ENCODE results near the gene SNTG2.

SNTG2 gene

DNA sequence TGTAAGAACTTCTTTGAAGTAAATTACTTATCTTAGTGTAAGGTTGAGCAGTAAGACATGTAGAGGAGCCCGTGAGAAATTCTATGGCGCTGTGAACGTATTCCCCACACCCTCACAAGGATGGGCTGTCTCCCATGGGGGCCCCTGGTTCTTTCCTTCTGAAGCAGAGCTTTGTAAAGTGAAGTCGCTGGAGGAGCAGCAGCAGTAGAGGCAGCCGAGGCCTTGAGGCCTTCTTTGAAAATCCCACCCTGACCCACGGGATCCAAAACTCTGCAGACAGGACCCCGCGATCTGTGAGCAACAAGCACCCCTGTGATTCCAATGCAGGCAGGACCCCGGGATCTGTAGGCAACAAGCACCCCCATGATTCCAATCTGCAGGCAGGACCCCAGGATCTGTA is 23.8 kb upstream of the SNTG2 start:
- no peak for DNase-seq (ENCODE audit: low read depth)

DNA sequence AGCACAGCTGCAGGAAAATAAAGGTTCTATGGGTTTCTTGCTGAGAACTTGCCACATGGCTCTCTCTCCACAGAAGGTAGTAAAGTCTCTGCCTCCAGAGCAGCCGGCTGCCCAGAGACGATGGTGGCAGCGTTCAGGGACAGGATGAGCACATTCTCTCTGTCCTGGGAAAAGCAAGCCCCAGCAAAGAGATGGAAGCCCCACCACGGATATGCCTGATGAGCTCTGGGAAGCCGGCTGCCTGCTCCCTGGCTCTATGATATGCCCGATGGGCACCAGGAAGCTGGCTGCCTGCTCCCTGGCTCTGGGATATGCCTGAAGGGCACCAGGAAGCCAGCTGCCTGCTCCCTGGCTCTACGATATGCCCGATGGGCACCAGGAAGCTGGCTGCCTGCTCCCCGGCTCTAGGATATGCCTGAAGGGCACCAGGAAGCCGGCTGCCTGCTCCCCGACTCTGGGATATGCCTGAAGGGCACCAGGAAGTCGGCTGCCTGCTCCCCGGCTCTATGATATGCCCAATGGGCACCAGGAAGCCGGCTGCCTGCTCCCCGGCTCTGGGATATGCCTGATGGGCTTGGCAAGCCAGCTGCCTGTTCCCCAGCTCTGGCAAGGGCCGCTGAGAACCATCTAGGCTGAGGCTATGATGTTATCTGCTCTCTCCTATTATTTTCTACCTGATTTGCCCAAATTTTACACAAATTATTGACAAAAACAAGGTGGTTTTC is 21.5 kb upstream of the SNTG2 start:
- no peak for DNase-seq (ENCODE audit: low read depth)

DNA sequence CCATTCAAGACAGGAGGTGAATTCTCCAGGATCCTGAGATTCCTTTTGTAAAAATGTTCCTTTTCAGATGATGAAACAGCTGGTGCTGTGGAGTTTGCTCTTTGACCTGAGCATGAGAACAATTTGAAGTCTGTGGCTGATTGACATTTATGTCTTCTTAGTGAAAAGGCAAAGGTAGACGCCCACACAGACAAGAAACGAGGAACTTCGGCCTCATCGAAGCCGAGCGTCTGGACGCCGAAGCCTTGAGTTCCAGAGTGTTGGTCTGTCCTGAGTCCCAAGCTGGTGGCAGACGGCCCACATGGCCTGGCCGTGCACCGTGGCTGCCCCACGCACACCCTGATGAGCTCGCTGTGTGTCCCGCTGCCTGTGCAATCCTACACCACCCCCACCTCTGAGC is 20.7 kb upstream of the SNTG2 start:
- DNase-seq (ENCODE audit: low read depth), result no peak

DNA sequence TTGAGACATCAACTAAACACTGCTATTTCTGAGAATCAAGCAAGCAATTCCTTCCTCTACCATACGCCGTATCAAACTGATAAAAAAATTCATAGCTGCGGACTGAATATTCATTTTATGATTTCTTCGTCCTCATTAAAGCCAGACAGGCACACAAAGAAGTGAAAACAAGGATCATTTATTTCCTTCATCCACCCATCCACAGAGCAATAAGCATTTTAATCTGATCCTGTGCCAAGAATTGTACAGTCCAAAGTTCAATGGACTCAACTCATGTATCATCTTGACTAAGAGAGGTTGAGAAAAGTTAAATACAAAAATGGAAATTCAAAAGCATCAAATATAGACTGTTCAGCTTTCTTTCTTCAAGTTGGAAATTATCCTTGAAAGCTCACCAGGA is 19.7 kb upstream of the SNTG2 start:
- no peak for DNase-seq (ENCODE audit: low read depth)

DNA sequence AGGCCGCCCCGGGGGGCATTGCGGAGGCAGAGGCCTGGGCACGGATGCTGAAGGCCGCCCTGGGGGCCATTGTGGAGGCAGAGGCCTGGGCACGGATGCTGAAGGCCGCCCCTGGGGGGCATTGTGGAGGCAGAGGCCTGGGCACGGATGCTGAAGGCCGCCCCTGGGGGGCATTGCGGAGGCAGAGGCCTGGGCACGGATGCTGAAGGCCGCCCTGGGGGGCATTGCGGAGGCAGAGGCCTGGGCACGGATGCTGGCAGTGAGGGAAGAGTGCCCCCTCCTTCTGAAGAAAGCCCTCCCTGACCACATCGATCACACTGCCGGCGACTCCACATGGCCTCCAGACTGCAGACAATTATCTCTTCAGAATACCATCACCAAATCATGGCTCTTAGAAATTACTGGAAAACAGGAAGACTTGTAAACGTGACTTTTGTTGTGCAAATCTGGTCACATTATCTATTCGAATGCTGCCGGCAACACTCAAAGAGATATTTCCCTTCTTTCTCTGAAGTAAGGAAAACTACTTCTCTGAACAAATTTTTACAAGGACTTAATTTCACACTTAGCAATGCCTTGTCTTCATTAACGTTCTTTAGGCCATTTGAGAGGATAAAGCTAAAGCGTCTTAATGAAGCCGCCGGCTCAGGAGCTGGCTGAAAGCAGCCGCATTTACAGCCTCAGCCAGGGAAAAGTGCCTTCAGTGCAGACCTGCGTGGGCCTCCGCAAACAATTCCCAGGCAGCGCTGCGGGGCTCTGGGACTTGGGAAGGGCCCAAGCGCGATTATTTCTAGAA is 18.1 kb upstream of the SNTG2 start:
- DNase-seq (ENCODE audit: low read depth), result no peak

DNA sequence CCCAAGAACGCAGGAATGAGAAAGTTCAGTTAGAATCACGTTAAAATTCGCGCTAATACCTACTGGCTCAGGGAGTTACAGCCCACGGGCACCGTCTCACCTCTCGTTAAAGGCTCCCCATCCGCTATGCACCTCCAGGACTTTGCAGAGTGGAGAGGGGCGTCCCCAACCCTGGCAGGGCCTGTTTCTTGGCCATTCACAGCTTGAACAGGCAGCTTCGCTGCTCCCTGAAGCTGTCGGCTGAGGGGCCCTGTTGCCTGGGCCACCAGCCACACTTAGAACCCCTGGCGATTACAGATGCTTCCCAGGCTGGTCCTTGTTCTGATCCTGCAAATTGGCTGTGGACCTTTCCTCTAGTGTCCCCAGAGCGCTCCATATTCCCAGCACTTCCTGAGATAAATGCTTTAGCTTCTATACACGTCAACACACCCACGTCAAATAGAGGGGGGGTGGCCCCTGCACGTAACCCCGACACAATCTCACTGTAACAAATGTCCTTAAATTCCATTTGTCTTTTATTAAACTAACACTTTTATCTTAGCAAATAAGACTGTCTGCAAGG is 16.8 kb upstream of the SNTG2 start:
- DNase-seq (ENCODE audit: low read depth), result no peak

DNA sequence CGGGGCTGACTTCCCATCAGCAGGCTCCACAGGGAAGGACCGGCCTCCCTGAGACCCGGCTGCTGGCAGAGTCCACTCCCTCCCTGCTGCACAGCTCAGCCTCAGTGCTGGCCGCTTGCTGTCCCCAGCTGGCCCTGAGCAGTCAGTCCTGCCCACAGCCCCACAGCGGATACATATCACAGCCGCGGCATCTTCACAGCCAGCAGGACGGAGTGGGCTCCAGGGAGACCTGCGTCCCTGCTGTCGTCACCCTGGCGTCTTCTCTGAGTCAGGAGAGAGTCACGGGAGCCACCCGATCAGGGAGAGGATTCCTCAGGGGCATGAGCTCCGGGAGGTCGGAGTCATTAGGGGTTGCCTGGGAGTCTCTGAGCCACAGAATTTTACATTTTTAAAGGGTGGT is 13.1 kb upstream of the SNTG2 start:
- no peak for DNase-seq (ENCODE audit: low read depth)

DNA sequence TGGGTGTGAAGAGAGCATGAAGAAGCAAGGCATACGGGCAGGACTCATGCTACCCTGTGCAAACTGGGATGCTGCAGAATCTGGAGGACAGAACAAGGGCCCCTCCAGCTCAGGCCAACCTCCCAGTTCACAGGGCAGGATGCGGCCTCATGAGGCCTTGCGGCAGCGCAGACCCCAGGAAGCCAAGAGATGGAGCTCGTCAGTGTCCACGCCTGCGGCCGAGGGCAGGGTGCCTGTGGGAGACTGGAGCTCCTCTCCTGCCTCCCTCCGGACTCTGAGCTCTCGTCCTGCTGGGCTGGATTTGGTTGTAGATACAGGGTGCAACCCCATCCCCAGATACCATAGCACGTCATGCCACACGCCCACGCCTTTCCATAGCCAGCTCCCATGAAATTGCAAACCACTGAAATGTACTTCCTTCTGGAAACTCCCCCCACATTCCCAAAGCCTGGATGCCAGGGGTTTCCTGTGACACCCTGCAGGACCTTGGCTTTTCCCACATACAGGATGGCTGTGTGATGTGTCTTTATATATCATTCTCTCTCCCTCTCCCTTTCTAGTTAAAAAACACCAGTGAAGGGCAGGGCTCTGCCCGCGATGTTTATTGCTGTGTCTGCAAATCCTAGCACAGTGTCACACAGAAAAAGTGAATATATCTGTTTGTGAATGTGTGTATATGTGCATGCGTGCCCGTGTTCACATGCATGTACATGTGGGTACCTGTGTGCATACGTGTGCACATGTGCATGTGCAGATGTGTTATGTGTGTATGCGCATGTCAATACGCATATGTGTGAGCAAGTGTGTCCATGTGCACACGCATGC is 12.3 kb upstream of the SNTG2 start:
- no peak for DNase-seq (ENCODE audit: low read depth)

DNA sequence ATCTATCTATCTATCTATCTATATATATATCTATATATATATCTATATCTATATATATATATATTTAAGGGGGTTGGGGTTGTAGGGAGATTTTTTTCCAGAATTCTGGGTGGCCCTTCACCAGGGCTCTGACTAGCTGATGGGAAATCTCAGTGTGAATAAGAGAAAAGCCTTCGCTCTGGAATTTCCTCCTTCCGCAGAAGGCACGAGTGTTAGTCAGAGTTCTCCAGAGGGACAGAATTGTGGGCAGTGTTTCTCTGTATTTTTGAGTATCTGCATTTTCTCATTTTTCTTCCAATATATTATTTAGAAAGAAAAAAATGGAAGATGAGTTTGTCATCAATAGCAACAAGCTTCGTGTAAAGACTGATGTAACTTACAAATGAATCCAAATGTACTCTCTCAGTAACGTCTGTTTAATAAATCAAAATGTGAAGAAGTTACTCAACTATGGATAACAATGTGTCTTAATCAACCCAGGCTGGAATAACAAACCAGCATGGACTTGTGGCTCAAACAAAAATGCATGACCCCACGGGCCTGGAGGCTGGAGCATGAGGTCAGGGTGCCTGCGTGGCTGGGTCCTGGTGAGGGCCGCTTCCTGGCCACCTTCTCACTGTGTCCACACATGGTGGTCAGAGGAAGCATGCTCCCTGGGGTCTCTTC is 10.6 kb upstream of the SNTG2 start:
- no peak for DNase-seq (ENCODE audit: low read depth)

DNA sequence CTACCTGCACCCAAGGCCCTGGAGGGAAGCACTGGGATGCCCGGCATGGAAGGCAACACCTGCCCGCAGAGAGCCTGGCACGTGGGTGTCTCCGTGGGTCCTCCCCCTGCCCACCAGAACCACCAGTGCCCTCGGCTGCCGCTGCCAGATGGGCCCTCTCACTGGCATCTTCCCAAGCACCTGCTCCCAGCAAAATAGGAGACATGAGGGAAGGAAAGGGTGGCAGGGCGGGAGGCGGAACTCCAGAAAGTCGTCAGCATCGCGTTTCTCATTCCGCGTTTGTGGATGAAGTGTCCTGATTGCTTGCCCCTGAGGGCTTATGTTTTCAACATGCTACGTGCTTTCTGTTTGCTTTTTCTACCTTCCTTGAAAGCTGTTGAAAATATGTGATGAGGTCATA is 8.8 kb upstream of the SNTG2 start:
- DNase-seq (ENCODE audit: low read depth), result no peak

DNA sequence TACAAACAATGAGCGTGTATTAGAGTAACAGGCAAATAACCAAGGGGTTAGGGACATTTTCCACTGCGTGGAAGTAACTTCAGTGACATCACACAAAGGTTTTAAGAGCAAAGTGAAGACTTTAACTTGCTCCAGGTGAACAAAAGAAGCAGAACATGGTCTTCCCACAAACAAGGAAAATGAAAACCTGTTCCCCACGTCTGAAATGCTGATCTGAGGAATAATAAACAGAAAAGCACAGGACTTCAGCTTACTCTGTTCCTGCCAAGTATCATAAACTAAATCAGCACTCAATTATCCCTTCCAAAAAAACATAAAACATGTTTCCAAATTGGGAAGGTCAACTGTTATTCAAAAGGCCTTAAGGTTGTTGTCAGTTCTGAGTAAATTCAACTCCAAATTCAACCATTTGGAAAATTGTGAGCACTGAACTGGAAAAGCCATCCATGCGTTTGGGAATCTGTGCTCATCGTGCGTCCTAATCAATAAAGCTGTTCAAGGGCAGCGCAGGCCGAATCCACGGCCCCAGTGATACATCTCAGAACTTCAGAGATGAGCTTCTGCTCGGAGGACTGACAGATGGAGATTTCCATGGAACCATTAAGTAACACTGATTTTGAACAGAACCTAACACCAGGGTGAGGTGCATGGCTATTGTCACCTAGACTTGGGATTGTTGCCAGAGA is 7.7 kb upstream of the SNTG2 start:
- no peak for DNase-seq (ENCODE audit: low read depth)

DNA sequence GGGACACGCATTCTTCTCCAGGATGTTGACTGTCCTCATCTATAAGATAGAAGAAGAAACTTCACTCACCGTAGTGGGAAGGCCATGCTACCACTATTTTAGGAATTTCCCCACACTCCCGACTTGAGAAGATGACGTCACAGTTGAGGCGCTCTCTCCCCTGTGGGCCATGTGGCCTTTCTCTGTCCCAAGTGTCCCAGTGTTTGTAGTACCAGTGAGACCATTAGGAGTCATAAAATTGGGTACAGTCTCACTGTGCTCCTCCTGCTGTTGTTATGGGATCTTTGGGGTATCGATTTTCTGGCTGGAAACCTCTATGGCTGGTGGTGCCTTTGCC is 7.2 kb upstream of the SNTG2 start:
- no peak for DNase-seq (ENCODE audit: low read depth)

DNA sequence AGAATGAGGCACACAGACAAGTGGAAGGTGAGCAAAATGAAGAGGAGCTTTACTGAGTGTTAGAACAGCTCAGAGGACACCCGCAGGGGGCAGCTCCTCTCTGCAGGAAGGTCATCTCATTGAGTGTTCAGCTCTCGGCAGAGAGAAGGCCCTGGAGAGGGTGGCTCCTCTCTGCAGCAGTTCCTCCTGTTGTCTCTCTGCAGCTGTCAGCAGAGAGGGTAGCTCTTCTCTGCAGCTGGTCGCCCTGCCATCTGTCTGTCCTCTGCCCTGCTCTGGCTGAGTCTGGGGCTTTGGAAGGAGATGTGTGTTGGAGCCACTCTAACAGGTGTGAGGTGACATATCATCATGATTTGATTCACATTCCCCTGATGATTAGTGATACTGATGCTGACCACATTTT is 6.8 kb upstream of the SNTG2 start:
- DNase-seq (ENCODE audit: low read depth), result no peak

DNA sequence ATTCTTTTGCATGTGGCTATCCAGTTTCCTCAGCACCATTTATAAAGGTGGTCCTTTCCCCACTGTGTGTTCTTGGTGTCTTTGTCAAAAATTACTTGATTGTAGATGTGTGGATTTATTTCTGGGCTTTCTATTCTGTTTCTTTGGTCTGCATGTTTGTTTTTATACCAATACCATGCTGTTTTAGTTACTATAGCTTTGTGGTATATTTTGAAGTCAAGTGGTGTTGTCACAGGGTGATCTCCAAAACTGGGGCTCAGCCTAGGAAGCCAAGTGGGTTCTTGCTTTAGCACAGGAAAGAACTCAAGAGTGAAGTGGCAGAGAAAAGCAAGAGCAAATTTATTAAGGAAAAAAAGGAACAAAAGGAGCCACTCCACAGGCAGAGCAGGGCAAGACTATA is 6.0 kb upstream of the SNTG2 start:
- DNase-seq (ENCODE audit: low read depth), result no peak

DNA sequence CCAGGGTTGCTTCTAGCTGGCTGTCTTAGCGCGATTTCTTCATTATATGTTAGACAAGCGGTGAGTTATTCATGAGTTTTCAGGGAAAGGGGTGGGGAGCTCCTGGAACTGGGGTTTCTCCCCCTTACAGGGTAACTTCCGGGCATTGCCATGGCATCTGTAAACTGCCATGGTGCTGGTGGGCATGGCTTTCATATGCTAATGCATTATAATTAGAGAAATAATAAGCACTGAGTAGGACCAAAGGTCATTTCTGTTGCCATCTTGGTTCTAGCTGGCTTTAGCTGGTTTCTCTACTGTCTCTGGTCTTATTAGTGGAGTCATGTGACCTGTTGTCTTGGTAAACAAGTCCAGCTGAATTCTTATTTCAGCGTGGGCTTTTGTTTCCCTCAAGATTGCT is 5.5 kb upstream of the SNTG2 start:
- DNase-seq (ENCODE audit: low read depth), result no peak

DNA sequence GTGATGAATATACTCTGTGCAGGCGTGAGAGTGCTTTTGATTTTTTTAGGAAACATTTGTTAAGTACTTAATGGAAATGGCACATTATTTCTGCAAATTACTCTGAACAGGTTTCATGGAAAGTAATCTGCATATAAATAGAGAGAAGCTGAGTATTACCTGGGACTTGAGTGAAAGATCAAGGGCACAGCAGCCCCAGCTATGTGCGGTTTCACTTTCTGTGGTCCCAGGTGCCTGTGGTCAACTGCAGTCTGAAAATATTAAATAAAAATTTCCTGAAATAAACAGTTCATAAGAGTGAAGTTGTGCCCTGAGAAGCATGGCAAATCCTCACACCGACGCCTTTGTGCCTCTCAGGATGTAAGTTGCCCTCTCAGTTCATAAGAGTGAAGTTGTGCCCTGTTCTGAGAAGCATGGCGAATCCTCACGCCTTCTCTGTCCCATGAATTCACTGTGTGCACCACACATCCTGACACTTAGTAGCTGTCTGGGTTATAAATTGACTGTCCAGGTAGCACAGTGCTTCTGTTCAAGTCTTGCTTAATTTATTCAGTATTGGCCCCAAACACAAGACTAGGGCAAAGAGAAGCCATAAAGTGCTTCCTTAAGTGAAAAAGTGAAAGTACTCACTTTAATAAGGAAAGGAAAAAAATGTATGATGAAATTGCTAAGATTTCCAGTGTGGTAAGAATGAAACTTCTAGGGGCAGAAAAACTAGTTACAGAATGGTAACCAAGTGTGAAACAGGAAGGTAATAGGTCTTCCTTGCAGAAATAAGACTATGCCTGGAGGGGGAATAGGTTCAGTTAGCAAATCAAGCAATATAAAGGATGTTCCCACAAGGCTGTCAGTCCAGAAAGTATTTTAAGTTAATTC is 4.3 kb upstream of the SNTG2 start:
- DNase-seq (ENCODE audit: low read depth), result no peak

DNA sequence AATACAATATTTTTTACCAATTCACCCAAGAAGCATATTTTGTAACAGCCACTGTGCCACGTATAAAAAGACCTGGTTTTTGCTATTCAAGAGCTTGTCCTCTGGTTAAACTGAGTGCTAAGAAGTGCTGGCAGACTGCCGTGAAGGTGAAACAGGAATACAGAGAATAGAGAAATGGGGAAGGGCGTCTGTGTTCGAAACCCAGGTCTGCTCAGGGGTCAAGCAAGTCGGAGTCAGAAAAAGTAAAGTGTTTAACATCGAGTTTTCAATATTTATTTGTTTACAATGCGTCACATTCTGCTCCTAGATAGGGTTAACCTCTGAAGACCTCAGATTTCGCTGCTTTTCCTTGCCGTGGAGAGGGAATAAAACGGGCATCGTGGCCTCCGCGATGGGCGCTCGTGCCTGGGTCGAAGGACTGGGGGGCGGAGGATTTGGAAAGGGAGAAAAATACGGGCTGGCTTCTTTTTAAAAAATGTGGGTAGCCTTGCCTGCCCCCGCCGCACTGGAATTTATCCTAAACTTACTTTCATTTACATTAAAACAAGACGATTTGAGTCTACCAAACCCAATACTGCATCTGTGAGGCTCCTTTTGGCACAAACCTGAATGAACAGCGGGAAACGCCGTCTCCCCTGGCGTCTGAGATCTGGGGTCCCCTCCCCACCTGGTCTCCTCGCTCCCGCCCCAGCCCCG is 1.1 kb upstream of the SNTG2 start:
- DNase-seq (ENCODE audit: low read depth), result no peak

DNA sequence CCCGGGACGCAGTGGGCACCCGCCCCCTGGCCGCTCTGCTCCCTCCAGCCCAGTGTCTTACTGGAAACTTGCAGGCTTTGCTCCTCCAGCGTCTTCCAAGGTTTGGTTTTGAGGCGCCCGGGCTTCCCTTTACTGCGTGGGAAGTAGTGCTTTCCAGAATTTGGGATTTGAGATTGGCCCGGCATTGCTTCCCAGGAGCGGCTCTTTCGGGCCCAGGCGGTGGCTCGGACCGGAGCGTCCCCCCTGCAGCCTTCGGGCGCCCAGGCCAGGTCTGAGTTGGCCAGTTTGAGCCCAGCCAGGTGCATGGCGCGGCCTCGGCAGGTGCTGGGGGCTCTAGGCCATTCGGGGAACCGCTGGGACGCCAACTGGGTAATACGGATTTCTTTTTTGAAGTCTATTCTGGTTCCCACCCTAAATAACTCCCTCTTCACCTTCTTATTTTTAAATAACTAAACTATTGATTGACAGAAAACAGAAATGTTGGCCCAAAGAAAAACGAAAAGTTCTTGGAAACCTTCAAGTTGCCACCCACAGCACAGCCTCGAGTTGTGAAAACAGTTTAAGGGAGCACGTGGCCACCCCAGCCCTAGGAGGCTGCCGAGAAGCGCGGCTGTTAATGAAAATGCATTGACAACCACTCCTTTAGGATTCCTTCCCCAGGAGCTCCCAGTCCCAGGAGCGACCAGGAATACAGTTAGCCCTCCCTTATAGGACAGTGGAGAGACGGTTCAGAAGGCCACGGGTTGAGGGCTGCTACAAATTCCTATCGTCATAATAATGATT is 766 bp downstream of the SNTG2 start:
- no peak for DNase-seq (ENCODE audit: low read depth)

DNA sequence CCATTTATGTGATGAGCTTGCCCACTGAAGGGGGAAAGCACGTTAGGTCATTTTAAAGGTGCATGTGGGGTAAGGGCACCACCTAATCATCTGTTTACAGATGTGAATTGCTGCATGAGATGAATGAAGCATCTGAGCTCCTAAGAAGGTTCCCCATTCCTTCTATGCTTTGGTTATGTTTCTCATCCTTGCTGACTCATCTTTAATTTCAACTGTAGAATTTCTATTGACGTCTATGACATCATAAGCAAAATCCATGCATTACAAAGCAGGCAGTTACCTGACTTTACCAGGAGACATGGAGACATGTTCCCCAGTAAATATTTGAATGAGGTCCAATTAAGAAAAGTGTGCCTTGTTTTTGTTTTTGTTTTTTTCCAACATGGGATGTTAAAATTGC is 2.8 kb downstream of the SNTG2 start:
- no peak for DNase-seq (ENCODE audit: low read depth)
